ENCODE results near the gene HOXA3.
A peak's percentile ranks its signal among the peaks of the same experiment; 100 is the strongest.

Gene HOXA3

DNA sequence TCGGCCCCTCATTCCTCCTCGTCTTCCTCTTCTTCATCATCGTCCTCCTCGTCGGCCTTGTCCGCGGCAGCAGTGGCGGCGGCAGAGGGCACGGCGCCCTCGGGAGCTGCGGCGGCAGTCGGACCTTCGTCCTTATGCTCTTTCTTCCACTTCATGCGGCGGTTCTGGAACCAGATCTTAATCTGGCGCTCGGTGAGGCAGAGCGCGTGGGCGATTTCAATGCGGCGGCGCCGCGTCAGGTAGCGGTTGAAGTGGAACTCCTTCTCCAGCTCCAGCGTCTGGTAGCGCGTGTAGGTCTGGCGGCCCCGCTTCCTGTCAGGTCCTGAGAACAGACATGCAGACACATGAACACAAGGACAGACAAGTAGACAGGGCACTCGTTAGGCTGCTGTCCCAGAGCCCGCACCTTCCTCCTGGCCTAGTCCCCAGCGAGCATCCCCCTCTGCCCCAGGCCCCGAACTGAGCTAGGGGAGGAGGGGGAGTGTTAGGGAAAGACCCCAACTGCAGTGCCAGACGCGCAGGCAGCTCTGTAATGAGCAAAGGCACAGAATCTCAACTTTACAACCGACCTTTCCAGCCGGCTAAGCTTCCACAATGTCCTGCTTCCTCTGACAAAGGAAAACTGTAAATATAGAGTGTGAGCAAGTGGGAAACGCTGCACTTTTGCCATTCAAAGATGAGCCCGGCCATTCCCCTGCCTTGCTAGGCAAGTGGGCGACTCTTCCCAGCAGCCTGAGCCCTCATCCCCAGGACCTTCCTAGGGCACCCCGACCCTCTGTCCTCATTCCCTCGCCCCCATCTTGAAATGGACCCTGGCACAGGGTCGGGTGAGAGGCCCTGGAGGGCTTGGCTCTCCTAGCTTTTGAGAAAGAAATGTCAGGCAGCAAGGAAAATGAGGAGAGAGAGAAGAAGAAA is 2.8 kb upstream of the HOXA3 start:
- peak; percentile 66 for DNase-seq

DNA sequence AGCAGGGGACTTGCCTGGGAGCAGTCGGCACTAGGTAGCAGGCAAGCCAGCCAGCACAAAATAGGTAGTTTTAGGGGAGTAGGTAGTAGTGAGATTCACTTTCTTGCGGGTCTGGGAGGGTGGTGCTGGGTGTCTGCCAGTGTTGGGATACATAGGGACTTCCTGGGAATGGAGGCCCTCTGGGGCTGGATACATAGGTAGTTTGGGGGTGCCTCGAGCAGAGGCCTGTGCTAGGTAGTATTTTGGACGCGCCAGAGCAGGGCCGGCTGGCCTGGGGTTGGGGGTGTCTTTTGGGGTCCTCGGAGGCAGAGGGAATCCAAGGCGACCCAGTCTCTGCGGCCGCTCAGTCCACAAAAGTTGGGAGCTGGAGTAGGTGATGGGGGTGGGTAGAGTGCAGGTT is 2.0 kb upstream of the HOXA3 start:
- DNase-seq, result peak; percentile 49

DNA sequence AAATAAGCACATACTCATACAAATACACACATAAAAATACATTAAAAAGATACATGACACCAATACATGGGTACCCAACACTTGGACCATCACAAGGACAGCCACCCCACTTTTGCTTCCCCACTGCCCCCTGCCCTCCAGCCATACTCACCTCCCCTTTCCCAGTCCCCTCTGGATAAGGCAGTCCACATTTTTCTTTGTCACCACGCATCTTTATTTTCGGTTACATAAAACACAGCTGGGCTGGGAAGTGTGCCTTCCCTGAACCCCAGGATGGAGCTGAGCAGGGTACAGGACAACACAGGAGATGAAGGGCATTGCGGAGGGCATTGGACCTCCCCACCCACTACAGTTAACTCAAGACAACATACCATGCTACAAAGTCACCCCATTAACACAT is 1.1 kb upstream of the HOXA3 start:
- no peak for DNase-seq

DNA sequence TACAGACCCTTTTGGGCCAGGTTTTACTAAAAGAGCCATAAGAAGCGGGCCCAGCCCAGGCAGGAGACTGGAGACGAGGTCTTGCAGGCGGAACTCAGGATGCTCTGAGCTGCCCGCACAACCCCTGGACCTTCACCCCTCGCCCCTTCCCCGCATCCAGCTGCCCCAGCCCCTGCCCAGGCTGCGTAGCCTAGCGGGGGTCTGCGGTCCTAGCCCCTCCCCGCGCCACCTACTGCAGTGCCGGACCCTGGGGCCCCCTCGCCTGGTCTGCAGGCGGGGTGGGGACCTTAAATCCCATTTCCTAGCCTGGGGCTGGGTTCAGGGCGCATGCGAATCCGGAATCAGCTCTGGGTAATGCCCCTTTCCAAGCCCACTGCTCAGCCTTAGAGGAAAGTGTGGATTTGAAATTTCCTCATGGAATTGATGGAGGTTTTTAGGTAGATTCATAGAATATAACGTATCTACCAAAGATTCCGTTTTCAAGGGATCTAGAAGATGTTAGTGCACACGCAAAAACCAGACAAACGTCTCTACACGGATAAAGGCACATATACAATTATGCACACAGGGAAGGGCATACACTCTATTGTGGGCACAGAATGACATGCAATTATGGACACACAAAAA is 546 bp upstream of the HOXA3 start:
- DNase-seq, result peak; percentile 52

DNA sequence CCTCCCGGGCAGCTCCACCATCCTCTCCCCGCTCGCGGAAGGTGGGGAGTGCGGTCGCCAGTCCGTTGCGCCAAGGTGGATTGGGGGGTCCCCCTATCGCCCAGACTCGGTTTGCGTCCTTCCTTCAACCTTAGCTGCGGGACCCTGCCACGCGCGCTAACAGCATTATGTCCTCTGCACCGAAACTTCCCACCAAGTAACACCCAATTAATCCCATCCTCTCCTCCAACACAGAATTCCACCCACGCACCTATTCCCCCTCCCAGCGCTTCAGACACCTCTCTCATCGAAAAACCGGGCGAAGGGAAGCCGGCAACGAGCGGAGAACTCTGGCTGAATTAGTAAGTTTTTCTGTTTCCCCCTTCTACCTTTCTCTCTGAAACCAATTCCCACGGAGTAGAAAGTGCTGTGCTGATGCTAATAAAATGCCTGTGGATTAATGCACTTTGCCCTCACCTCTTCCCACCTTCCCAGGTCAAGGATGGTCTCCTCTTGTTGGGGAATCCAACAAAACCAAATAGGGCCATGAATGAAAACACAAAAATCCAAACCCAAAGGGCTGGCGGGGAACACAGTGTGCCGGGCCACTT is 947 bp downstream of the HOXA3 start:
- DNase-seq, result peak; percentile 56

DNA sequence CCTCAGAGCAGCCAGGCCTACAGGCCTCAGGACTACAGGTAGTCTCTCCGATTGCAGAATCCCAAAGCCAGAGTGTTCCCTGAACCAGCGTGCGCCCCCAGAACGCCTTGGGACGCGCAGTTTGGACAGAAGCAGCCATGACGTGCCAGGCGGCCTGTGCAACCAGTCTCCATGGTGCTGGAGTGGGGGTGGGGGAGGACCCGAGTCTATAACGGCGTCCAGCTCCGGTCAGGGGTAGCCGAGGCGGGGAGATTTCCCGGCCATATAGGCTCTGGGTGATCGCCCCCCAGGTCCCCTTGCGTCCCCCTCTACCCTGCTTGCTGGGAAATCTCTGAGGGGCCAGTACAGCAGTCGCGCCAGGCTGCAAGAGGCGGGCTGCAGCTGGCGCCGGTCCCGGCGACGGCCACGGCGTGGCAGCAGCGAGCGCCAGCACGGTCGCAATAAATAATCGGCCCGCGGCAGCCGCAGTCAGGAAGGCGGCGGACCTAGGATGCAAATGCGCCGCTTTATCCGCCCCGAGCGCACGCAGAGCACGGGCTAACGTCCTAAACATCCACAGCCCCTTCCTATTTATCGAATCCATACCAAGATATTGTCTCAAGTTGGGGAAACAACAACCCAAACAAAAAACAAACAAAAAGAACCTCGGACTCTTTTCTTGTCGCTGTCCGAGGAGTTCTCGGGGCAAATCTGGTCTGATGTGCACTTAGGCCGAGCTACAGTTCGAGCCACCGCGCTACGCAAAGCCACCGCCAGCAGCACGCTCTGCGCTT is 1.6 kb downstream of the HOXA3 start:
- DNase-seq, result peak; percentile 83

DNA sequence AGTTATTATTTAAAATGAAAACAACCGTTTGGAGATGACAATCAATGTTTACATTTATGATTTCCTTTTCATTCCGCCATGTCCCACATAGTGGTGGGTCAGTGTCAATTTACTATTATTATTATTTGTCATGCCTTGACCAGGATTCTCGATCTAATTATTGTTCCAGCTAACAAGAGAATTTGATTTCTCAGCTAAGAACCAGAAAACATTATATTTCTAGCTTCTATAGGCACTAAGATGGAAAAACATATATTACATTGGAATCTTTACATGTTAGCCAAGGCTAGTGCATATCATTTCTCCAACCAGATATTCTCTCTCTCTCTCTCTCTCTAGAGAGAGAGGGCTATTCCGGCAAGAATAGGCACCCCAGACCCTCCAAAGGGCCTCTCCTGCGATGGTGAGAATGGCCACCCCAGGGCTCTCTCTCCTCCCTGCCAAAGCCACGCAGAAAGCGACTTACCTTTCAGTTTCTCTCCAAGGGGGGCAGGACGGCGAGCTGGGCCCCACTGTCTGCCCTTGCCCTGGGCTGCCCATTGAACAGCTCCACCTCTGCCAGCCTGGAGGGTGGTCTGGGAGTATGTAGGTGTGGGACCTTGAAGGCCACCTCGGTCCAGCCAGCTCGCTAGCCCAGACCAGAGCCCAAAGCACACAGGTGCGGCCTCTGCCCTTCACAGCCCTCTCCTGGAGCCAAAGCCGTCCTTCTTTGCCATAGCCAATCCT is 2.4 kb downstream of the HOXA3 start:
- DNase-seq, result peak; percentile 51

DNA sequence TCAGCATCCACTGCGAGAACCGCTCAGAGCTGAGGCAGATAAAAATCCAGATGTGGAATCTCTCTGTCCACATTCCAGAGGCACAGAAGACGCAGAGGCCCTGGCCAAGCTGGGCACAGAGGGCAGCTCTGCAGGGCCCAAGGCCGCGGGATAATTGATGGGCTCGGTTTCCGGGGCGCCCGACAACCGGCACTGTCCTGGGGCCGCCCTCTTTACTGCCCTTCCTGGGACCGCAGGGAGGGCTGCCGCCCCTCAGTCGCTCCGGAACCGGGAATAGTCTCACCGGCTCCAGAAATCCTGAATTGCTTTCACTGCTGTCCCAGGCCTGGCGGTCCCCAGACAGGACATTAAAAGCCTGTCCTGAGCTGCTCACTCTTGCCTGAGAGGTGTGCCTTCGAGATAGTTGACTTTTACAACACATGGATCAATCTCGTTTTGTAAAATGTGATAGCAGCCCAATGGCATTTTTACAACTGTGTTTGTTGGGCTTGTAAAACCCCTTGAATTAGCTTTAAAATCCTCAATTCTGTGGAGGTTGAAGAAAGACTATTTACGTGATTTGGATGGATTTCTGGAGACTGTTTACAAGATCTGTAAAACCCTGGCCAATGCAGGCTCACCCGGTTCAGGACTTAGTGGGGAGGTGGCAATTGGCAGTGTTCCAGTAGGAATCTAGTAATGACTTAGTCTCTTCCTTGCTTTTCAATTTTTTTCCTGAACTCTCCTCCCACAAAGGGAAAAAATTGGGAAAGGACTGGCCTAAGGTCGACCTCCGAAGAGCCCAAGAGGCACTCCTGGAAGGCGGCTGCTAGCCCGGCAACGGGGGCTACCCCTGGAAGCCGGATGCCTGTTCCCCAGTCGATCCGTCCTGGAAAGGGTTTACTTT is 3.4 kb downstream of the HOXA3 start:
- peak; percentile 48 for DNase-seq

DNA sequence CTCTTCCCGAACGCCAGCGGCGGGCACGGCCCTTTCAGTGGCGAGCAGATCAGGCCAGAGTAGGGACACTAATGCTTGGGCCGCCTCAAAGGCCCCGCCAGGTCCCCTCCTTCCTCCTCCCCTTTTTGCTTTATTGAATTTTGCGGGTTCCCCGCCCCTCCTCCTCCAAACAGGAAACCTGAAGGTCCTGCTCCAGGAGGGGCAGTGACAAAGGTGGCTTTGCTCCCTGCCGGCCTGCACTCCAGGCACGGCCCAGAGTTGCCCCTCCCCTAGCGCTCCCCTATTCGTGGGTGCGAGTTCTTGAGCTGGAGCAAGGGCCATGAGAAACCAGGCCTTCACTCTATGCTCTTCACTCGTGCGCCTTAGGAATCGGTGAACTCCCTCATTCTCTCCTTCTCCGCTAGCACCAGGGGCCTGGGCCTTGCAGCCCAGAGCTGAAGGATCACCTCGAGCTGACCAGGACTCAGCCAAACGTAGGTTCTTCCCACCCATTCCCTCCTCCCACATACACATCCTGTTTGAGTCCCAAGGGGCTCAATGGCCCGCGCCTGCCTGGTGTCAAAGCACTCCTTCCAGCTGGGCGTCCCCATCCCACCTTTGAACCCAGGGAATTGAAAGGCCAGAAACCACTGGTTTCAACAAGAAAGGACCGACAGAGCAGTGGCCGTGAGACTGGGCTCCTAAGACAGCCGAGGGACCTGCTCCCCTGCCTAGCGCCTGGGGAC is 4.2 kb downstream of the HOXA3 start:
- peak; percentile 46 for DNase-seq

DNA sequence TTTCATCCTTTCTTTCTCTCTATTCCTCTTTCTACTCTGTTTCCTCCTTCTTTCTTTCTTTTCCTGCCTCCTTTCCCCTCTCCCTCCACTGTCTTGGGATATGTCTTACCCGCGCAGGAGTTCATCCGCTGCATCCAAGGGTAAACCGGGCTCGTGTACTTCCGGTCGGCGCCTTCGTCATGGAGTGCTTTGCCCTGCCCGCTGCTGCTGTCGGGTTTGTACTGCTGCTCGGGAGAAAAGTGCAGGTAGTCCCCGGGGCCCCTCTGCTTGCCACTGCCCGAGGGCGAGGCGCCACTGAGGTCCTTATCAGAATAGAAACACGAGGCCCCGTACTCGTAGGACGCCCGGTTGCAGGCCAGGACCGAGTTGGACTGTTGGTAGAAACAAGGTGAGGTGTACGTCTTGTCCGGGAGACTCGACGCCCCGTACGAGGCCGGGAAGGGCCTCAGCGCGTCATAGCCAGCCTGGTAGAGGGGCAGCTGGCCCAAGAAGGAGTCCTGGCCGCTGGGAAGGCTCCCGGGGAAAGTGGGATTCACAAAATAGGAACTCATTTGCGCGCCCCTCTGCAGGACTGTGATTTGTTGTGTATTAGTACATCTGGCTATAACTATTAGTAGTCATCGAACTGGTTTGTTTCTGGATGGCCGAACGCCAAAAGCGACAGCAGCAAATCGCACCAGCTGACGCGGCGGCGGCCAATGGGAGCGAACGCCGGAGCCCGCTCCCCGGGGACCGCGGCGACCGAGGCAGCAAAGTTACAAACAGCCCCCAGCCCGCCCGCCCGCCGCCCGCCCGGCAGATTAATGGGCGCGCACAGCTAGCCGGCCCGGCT is 5.0 kb downstream of the HOXA3 start, which contains the start of gene HOXA6:
Gene HOXA6, minus strand, starts transcription at position 576 of the 832 bp plus-strand sequence. Its CDS starts 25 bp downstream, at position 551.
- DNase-seq, result peak; percentile 57

DNA sequence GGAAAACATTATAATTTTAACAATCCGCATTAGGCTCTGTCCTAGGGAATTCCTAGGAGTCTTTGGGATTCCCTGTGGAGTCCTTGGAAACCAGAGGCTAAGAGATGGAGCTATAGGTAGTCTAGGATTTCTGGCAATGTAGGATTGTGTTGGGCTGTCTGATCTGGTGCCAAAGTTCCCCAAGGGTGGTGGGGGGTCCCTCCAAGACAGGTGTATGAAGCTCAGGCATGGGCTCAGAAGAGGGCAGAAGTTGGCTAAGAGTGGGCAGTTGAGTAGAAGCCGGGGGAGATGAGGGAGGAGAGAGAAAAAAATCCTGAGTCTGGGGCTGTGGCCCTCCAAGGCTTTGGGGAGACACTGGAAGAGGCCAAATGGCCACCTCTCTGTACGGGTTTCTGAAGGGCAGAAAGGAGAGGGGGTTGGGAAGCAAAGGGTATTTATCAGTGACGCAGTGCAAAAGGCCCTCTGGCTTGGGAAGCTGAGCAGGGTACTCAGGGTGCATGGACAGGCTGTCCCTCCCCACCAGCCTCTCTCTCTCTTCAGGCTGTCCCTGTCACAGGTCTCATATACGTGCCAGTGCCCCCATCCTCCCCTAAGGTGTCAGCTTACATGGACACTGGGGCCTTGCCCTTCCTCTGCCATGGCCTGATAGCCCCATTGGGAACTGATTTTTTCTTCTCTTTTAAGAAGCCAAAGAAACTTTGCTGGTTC is 5.7 kb downstream of the HOXA3 start:
- DNase-seq, result no peak

DNA sequence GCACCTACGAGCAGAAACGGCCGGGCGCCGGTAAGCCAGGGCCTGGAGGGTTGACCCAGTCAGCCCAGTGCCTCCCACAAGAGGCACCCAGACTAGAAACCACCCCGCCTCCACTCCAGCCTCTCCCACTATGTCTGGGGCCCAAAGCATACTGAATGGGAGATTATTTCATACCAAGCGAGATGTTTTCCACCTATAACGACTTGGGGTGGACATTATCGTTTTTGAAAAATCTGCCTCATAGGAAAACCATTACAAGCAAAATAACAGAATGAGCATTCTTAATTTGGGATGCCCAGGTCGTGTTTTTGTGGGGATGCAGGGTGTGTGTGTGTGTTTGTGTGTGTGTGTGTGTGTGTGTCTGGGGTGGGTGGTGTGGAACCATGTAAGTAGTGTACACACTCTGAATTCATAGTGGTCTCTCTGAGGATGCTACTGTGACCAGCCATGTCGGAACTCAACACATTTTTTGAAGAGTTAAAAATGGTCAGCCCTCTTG is 6.4 kb downstream of the HOXA3 start:
- no peak for DNase-seq

DNA sequence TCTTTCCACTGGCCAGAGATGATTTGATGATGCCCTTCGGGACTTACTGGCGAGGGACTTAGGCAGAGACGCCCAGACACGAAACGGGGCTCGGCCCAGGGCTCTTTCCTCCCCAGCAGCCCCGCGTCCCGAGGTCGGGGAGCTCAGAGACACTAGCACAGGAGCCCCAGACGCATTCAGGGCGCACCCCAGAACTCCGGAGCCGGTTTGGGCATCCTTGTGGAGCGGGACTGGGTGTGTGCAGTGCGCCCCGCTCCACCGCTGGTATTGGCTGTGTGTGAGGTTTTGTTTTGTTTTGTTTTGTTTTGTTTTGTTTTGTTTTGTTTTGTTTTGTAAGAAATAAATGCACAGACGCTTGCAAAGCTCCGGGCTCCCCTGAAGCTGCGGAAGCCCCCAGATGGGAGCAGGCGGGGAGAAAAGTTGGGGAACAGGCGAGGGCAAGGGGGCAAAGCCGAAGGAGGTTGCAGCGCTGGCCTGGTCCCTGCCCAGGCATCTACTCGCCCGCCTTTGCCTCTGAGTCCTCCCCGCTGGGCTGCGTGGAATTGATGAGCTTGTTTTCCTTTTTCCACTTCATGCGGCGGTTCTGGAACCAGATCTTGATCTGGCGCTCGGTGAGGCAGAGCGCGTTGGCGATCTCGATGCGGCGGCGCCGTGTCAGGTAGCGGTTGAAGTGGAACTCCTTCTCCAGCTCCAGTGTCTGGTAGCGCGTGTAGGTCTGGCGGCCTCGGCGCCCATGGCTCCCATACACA is 7.0 kb downstream of the HOXA3 start:
- no peak for DNase-seq

DNA sequence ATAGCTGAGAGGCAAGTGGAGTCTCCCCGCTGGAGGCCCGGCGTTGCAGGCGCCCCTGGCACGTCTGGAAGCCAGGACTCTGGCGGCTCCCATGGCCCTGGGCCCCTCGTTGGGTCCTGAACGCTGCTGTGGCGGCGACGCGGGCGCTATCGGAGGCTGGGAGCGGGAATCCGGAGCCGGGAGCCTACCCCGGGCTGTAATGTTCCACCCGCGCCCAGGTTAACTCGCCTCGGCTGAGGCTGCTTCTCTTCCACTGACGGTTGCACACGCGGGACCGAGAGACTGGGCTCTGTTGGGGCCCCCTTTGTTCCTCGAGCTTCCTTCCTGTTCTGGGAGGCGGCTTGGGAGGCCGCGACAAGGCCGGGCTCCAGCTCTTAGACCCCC is 7.6 kb downstream of the HOXA3 start:
- DNase-seq, result no peak

DNA sequence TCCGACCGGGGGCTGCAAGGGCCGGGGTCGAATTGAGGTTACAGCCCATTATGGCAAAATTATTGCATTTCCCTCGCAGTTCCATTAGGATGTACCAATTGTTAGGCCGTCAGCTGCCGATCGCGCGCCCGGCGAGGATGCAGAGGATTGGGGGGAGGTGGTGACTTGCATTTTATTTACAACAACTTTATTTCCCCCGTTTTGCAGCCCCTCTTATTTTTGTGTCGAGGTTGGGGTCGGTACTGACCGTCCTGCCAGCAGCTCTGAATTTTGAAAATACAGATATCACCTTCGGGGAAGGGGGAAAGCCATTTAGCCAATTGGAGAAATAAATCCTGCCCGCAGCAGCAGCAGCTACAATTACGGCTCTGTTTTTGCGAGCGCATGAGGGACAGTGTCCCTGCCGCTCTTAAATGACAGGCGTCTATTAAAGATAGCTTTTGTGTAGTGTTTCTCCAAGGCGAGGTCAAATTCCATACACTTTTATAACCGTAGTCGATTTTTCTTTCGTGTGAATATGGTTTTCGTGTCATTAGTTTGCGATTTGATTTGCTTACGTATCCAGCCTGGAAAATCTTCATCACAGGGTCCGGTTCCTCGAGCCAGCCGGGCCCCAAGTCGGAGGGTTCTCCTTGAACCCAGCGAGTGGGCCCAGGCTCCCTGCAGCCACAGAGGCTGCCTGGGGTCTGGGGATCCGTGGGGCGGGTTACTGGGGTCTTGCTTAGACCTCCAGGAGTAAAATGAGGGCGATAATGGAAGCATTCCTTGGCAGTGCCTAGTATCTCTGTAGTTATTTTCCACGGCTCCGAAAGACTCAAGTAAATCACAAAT is 8.2 kb downstream of the HOXA3 start:
- DNase-seq, result peak; percentile 22

DNA sequence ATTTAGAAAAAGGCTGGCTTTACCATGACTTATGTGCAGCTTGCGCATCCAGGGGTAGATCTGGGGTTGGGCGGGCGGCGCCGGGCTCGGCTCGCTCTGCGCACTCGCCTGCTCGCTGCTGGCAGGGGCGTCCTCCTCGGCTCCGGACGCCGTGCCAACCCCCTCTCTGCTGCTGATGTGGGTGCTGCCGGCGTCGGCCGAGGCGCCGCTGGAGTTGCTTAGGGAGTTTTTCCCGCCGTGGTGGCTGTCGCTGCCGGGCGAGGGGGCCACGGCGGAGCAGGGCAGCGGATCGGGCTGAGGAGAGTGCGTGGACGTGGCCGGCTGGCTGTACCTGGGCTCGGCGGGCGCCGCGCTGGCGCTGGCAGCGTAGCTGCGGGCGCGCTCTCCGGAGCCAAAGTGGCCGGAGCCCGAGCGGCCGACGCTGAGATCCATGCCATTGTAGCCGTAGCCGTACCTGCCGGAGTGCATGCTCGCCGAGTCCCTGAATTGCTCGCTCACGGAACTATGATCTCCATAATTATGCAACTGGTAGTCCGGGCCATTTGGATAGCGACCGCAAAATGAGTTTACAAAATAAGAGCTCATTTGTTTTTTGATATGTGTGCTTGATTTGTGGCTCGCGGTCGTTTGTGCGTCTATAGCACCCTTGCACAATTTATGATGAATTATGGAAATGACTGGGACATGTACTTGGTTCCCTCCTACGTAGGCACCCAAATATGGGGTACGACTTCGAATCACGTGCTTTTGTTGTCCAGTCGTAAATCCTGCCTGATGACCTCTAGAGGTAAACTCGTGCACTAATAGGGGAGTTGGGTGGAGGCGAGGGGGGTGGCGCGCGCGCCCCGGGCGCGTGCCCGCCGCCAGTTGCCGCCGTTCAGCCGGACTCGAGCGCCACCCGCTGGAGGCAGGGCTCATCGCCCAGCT is 9.1 kb downstream of the HOXA3 start, which contains the start of gene HOXA5:
Gene HOXA5, minus strand, starts transcription at position 659 of the 927 bp plus-strand sequence. Its CDS starts 74 bp downstream, at position 585.
- DNase-seq, result no peak
